Natural killer cell treated with Interleukin-12 subunit alpha and Interleukin-12 subunit beta and Interleukin-15 and Interleukin-18, amount 100 ng/mL, for 72 hours (primary cell): ENCODE measurements around the gene TCF4. TPM values are rescaled to one million over a fixed set of nuclear protein-coding genes. Genes with fewer than 3 reads are reported as not detected.

Source experiments
- ATAC-seq, 2 donors: fragments of 150-1000 bp; cut with Tn5 transposase in 1 of 2; sonication (Bioruptor Pico), chemical (Tn5 transposase) in 1 of 2; 2 replicates each; pipeline ENCODE4 v1.10.0; 2021
- DNase-seq: peaks from one replicate; pipeline ENCODE4 v3.0.0; 2022; ENCODE audit warnings: low spot score
- H3K27ac Mint-ChIP-seq, 2 donors: 1 replicate in 1 of 2; 2 replicates in 1 of 2; pipeline ENCODE4 v1.8.0; 2022; ENCODE audit warnings: mixed read lengths in 2 of 2, mild to moderate bottlenecking in 1 of 2, moderate library complexity in 1 of 2
- H3K27me3 Mint-ChIP-seq, 2 donors: 1 replicate in 1 of 2; 2 replicates in 1 of 2; pipeline ENCODE4 v1.8.0; 2022; ENCODE audit warnings: mixed read lengths in 2 of 2
- H3K36me3 Mint-ChIP-seq: one replicate; pipeline ENCODE4 v1.8.0; 2022; ENCODE audit warnings: mixed read lengths
- H3K4me1 Mint-ChIP-seq, 2 donors: 1 replicate in 1 of 2; 2 replicates in 1 of 2; pipeline ENCODE4 v1.8.0; 2022; ENCODE audit warnings: low read depth in 2 of 2, mixed read lengths in 2 of 2, mild to moderate bottlenecking in 1 of 2
- H3K4me3 Mint-ChIP-seq: one replicate; pipeline ENCODE4 v1.8.0; 2022; ENCODE audit warnings: mixed read lengths
- H3K9me3 Mint-ChIP-seq: 2 replicates; pipeline ENCODE4 v1.8.0; 2022; ENCODE audit warnings: mixed read lengths
- total RNA-seq, 2 donors: library from RNA; stranded (reverse); gene quantifications; one replicate each; pipeline ENCODE4 v1.2.3, GENCODE V29; 2022

The TCF4 gene
- total RNA-seq, 2 donors from 2014 or later, result 6.1 to 10.3 TPM

DNA sequence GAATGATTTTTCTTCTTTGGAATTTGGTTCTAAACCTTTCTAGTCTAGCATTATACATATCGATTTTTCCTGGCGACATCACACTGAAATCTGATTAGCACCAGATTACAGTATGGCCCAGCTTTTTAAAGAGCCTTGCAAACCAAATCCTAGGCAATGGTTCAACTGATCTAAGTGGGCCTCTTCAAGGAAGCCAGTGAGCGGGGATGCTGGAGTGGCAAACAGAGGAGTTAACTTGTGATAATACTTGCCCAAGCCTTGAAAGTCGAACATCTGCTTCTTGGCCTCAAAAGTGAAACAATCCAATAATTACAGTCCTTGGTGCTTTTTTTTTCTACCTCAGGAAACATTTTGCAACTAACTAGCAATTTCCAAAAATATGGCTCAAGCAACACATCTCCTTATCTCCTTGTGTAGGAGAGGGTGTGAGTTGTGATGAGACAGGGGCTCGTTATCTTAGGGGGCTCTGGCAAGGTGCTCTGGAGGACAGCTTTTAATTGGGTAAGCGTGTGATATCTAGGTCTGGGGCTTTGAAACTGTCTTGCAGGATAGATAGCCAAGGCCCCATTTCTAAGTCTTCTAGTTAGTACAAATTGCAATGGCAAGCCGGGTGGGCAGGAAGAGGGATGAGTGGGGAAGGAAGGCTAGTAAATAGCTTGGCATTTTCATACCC, 388.6 kb downstream of the TCF4 start:
- Mint-ChIP-seq H3K27ac (no peak overlapping the region), H3K27me3 (peaks cover 0 to 2% of the 10 kb centered on the region in 2 donors), H3K4me3 (no peak overlapping the region), H3K36me3 (no peaks in the 10 kb centered on the region), H3K9me3 (peaks cover 3% of the 10 kb centered on the region), H3K4me1 (no peaks in the 10 kb centered on the region)
- no peak for ATAC-seq
- DNase-seq, result no peak

DNA sequence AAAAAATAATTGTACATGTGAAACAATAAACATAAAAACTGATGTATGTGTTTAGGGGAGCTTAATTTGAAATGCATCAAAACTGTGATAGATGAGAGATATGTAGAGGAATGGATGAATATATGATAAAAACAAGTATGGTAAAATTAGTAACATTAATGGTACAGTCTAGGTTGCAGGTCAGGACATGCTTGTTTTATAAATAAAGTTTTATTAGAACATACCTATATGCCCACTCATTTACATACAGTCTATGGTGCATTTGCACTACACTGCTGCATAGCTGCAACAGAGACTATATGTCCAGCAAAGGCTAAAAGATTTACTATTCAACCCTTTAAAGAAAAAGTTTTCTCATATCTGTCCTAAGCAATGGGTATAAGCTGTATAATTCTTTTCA, 392.1 kb downstream of the TCF4 start:
- ATAC-seq, result no peak
- Mint-ChIP-seq H3K36me3 (no peaks in the 10 kb centered on the region), H3K9me3 (no peaks in the 10 kb centered on the region), H3K4me3 (no peak overlapping the region), H3K4me1 (no peaks in the 10 kb centered on the region), H3K27ac (no peak overlapping the region), H3K27me3 (peaks cover 2 to 4% of the 10 kb centered on the region in 2 donors)
- no peak for DNase-seq

DNA sequence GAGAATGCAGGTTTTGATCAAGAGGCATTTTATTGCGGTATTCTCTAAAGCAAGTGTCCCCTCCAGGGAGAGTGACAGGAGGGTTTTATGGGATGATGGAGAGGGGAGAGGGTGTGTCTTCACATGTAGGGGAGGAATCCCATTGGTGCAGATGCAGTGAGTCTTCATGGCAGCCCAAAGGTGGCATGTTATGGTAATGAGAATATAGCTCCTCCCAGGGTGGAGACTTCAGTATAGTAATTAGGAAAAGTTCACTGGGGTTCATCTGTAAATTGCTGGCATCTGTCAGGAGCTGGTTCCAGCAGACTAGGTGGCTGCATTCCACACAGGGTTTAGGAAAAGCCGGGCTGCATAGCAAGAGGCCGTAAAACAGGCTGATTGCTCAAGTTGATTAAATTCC, 398.0 kb downstream of the TCF4 start:
- no peak for DNase-seq
- ATAC-seq, result no peak
- Mint-ChIP-seq H3K27ac (no peak overlapping the region), H3K4me3 (no peak overlapping the region), H3K9me3 (no peaks in the 10 kb centered on the region), H3K4me1 (no peaks in the 10 kb centered on the region), H3K27me3 (peaks cover 2 to 10% of the 10 kb centered on the region in 2 donors), H3K36me3 (no peaks in the 10 kb centered on the region)

DNA sequence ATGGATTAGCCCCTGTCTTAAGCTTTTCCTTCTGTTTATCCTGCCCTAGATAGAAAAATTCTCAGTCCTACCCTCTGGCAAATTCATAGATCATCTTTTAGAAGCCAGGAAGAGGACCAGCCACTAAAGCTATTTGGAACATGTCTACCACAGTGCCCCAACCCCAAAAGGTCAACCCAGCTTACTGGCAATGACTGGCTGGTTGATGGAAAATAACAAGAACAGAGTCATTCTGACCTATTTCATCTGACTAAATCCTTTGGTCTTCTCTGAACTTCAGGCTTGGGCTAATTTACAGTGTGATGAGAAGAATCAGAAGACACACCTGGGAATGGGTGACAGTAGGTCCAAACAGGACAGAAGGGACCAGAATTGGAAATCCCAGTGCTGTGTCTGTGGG, 401.4 kb downstream of the TCF4 start:
- DNase-seq (no peak), ATAC-seq (no peak)
- Mint-ChIP-seq H3K27ac (no peak overlapping the region), H3K4me1 (no peaks in the 10 kb centered on the region), H3K9me3 (peaks cover 8% of the 10 kb centered on the region), H3K27me3 (peaks cover 11 to 23% of the 10 kb centered on the region in 2 donors), H3K4me3 (no peak overlapping the region), H3K36me3 (no peaks in the 10 kb centered on the region)

DNA sequence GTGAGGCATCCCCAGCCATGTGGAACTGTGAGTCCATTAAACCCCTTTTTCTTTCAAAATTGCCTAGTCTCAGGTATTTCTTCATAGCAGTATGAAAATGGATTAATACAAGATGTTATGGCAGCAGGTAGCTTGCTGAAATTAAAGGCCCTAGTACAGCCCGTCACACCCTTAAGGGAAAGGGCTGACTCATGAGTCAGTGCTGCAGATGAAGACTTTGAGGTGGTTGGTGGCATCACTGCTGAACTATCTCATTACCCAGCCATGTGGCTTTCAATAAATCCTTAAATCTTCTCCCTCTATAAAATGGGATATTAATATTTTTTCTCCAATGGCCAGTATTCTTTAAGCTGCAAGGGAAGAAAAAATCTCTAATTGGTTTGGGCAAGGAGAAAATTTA, 402.6 kb downstream of the TCF4 start:
- Mint-ChIP-seq H3K36me3 (no peaks in the 10 kb centered on the region), H3K27me3 (peaks cover 11 to 18% of the 10 kb centered on the region in 2 donors), H3K4me1 (no peaks in the 10 kb centered on the region), H3K27ac (no peak overlapping the region), H3K4me3 (no peak overlapping the region), H3K9me3 (peaks cover 8% of the 10 kb centered on the region)
- DNase-seq (no peak), ATAC-seq (no peak)

DNA sequence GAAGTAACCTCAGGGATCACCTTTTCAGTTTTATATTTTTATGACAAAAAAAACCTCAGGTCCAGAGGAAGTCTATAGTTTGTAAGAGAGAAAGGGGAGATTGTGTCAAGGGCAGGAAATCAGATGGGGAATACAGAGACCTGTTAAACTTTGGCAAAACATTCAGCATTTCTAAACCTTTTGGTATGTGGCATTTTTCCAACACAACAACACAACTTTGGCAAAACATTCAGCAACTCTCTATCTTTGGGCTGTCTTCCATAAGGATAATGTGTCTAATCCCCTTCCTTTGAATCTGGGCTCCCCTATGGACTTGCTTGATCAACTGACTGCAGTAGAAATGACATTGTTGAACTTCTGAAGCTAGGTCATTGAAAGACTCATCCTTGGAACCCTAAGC, 408.2 kb downstream of the TCF4 start:
- DNase-seq (no peak), ATAC-seq (no peak)
- Mint-ChIP-seq H3K36me3 (no peaks in the 10 kb centered on the region), H3K4me1 (no peaks in the 10 kb centered on the region), H3K9me3 (peaks cover 18% of the 10 kb centered on the region), H3K4me3 (no peak overlapping the region), H3K27ac (no peak overlapping the region), H3K27me3 (peaks cover 12 to 20% of the 10 kb centered on the region in 2 donors)

DNA sequence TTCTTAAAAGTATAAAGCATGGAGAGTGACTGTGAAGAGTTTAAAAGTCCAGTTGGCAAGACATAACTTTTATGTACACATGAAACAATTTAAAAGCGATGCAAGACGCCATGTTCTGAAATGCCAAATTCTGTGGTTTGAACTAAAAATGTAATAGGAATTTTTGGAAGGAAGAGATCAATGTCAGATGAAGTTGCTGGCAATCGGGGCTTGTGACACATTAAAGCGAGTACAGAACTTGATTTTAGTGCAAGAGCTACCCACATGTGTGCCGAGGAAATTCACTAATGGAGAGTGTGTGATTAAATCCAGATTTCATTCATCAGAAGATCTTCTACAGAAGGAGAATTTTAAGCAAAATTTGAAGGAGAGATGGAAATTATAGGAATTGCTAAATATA, 408.6 kb downstream of the TCF4 start:
- Mint-ChIP-seq H3K27ac (no peak overlapping the region), H3K36me3 (no peaks in the 10 kb centered on the region), H3K4me3 (no peak overlapping the region), H3K27me3 (peaks cover 10 to 17% of the 10 kb centered on the region in 2 donors), H3K9me3 (peaks cover 16% of the 10 kb centered on the region), H3K4me1 (no peaks in the 10 kb centered on the region)
- DNase-seq (no peak), ATAC-seq (no peak)

DNA sequence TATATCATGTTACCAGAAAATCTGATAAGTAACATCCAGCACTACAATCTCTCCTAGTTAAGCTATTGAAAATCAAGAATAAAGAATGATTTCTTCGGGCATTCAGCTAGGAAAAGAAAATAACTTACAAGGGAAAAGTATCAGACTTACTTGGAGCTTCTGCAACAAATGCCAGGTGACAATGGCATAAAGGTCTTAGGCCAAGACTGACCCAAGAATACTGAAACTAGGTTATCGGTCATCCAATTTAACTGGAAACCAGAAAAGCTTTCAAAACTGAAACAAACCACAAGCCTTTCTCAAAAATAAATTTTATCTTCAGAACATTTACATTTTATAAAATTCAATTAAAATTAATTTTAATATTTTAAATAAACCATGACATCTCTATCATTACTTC, 414.7 kb downstream of the TCF4 start:
- Mint-ChIP-seq H3K4me3 (no peak overlapping the region), H3K9me3 (peaks cover 9% of the 10 kb centered on the region), H3K4me1 (no peaks in the 10 kb centered on the region), H3K36me3 (no peaks in the 10 kb centered on the region), H3K27me3 (peaks cover 0 to 5% of the 10 kb centered on the region in 2 donors), H3K27ac (no peak overlapping the region)
- ATAC-seq (no peak), DNase-seq (no peak)
